ENCODE results near the gene GJD4. TPM values are rescaled to one million over a fixed set of nuclear protein-coding genes. Genes with fewer than 3 reads are reported as not detected.
A peak's percentile ranks its signal among the peaks of the same experiment; 100 is the strongest.

The GJD4 gene
- total RNA-seq, 2 experiments from 2014 or later: not detected

DNA sequence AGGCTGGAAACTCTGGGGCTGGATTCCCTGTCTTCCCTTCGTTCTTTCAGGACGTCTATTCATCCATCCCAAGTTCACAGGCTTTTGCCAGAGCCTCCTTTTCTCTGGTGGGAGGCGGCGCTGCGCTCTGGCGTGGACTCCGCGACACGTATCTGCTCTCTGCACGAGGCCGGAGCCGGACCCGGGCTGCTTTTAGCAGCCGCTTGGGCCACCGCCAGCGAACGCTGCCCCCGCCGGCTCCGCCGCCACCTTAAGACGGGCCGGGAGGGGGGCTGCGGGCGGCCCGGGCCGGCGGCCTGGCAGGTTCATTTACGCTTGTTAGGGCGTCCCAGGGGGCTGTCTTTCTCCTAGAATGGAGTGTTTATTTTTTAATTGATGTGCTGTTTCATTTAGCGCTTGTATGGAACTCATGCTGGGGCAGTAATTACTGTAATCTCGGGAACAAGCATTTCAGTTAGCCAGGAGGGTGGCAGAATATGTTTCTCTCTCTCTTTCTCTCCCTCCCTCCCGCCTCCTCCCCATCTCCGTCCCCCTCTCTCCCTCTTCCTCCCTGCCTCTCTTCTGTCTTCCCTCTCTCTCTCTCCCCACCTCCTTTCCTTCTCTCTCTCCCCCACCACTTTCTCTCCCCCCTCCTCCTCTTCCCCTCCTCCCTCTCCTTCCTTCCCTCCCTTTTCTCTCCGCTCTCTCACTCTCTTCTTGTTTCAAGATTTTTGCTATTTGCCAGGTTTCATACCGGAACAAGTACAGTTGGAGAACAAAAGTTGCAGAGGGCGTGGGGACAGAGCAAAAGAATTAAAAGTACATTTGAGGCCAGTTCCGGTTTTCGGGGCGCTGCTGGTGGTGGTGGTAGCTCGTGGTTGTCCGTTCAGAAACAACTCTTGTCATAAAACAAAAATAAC is 38.3 kb downstream of the GJD4 start:
- peak overlapping the region; percentile 78 for H3K4me3 Mint-ChIP-seq
- peaks cover 29% of the 10 kb centered on the region for H3K27me3 Mint-ChIP-seq (ENCODE audit: low read depth)
- no peaks in the 10 kb centered on the region for H3K36me3 Mint-ChIP-seq (ENCODE audit: low read depth)
- H3K4me1 Mint-ChIP-seq (ENCODE audit: low read depth): peaks cover 19% of the 10 kb centered on the region
- H3K9me3 Mint-ChIP-seq: no peaks in the 10 kb centered on the region
- no peak overlapping the region for H3K27ac Mint-ChIP-seq
- DNase-seq: no peak
- CTCF ChIA-PET: interaction anchor here (0.6 kb wide), 1 partner anchor 293 kb away, joined by 3 read pairs; no protein-coding TSS in a partner anchor
- intact Hi-C loops (cut with micrococcal nuclease): loop anchor here (2.0 to 5.0 kb wide), 3 partner anchors 301 to 649 kb away; no protein-coding TSS in a partner anchor

DNA sequence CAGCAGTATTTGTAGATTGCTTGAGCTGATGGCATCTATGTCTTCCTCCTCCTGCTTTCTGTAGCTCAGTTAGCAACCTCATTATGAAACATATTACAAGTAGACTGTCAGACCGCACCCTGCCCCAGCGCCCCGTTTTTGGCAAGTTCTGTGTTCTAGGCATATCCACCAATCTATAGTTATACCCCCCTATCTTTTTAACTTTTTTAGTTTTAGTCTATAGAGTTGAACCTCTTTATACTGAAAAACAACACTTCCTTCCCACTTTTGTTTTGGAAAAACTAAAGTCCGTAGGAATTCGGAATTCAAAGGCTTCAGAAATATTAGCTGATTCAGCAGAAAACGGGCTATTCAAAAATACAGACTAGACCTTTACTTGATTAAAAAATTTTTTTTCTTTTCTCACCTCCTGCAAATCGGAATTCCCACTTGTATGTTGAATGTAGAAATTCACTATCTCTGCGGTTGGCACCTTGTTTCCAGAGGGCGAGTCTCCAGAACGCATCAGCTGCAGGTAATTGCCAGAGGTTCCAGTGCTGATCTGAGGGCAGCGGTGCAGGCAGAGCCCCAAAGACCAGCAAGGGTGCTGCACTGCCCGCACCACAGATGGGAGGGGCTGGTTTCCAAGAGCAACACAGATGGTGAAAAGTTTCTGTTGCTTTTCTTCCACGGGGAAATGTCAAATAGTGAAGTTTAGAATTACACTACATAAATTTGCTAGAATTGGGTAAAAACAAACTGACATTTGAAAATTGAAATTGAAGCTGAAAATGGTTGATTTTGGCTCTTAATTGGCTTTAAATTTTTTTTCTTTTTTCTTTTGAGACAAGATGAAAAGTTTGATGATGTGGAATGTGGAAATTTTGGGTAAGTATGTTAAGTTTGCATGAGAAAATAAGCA is 39.2 kb downstream of the GJD4 start:
- Mint-ChIP-seq H3K27me3 (ENCODE audit: low read depth) (peaks cover 25% of the 10 kb centered on the region), H3K4me1 (ENCODE audit: low read depth) (peaks cover 19% of the 10 kb centered on the region), H3K36me3 (ENCODE audit: low read depth) (no peaks in the 10 kb centered on the region), H3K9me3 (no peaks in the 10 kb centered on the region), H3K27ac (no peak overlapping the region), H3K4me3 (peak overlapping the region; percentile 68)
- intact Hi-C loops (cut with micrococcal nuclease): loop anchor here (5.0 kb wide), 2 partner anchors 302 to 402 kb away; no protein-coding TSS in a partner anchor
- CTCF ChIA-PET: interaction anchor here (0.6 kb wide), 2 partner anchors 11 to 294 kb away, joined by 3 to 4 read pairs; no protein-coding TSS in a partner anchor
- DNase-seq: peak; percentile 17

DNA sequence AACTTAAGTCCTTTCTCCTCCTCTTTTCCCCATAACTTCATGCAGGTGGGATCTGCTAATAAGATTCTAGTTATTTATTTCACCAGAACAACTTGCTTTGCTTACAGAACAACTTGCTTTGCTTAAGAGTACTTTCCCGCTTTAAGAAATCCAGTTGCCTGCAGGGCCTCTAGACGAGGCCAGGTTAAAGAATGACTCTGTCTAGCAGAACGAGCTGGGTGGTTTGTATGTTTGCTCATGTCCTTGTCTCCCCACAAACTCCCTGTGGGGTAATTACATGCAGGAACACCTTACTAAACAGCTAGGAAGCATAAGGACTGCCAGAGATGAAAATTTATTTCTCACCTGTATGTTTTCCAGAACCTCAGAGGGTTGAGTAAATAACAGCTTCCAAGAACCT is 45.8 kb downstream of the GJD4 start:
- Mint-ChIP-seq H3K27ac (no peak overlapping the region), H3K4me3 (no peak overlapping the region), H3K36me3 (ENCODE audit: low read depth) (no peaks in the 10 kb centered on the region), H3K9me3 (no peaks in the 10 kb centered on the region), H3K4me1 (ENCODE audit: low read depth) (no peaks in the 10 kb centered on the region), H3K27me3 (ENCODE audit: low read depth) (peaks cover 5% of the 10 kb centered on the region)
- CTCF ChIA-PET: interaction anchor here (0.6 kb wide), 1 partner anchor 14 kb away, joined by 3 read pairs; no protein-coding TSS in a partner anchor
- intact Hi-C loops (cut with micrococcal nuclease): no loop called here
- no peak for DNase-seq

DNA sequence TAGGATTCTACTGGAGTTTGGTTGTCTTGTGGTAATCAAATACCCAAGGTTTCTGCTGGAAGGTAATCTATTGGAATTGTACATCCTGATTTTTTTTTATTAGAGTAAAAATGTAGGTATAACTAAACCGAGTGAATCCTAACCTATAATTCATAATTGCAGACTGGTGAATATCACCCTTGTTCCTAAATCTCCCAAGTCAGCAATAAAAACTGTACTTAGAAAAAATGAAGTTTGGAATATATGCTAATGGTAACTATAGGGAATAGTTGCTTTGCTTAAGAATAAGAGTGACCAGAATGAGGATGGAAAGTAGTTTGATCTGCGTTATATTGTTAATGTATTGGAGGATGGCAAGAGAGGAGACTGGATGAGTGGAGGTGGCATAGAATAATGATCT is 47.7 kb downstream of the GJD4 start:
- H3K9me3 Mint-ChIP-seq: no peaks in the 10 kb centered on the region
- DNase-seq: no peak
- no peak overlapping the region for H3K4me3 Mint-ChIP-seq
- peaks cover 5% of the 10 kb centered on the region for H3K27me3 Mint-ChIP-seq (ENCODE audit: low read depth)
- CTCF ChIA-PET: no interaction called here
- no peaks in the 10 kb centered on the region for H3K36me3 Mint-ChIP-seq (ENCODE audit: low read depth)
- no peak overlapping the region for H3K27ac Mint-ChIP-seq
- H3K4me1 Mint-ChIP-seq (ENCODE audit: low read depth): no peaks in the 10 kb centered on the region
- intact Hi-C loops (cut with micrococcal nuclease): no loop called here

DNA sequence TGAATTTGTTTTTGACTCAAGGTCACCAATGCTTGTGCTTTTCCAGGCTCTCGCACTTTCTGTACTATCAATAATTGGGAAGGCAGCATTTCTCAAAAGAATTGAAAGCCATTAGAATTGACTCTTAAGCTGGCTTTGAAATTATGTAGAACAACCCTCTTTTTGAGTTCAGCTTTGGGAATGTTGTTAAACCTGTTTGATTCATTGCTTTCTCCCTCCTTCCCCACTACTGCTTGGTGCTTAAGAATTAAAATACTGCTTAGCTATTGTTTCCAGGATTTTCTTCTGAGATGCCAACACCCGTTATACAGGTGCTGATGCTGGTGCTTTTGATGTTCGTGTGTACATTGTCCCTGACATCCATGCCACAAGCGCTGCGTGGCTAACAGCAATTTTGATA is 52.5 kb downstream of the GJD4 start:
- CTCF ChIA-PET: no interaction called here
- no peak overlapping the region for H3K4me3 Mint-ChIP-seq
- no peaks in the 10 kb centered on the region for H3K4me1 Mint-ChIP-seq (ENCODE audit: low read depth)
- DNase-seq: no peak
- H3K9me3 Mint-ChIP-seq: peaks cover 2% of the 10 kb centered on the region
- H3K27ac Mint-ChIP-seq: no peak overlapping the region
- intact Hi-C loops (cut with micrococcal nuclease): no loop called here
- peaks cover 26% of the 10 kb centered on the region for H3K27me3 Mint-ChIP-seq (ENCODE audit: low read depth)
- H3K36me3 Mint-ChIP-seq (ENCODE audit: low read depth): no peaks in the 10 kb centered on the region

Other genes starting within 250 kb of the GJD4 start
- gene FZD8, start 37.0 kb downstream of the GJD4 start, total RNA-seq: under 1 TPM; 0.15 to 0.19 TPM

Measured in activated naive CD4-positive, alpha-beta T cell treated with anti-CD3 and anti-CD28 coated beads for 36 hours (primary cell).